Measurements from ENCODE around the gene LOXL1. TPM values are rescaled to one million over a fixed set of nuclear protein-coding genes. Genes with fewer than 3 reads are reported as not detected.

Gene LOXL1
- total and polyA plus RNA-seq, 2 of the 13 experiments (the other 11 are each of a cell fraction or from before 2014, with no cell fraction given) = 0.51 to 1.3 TPM

GRCh38 chr15:73889053-73889761 lies 37.1 kb upstream of the LOXL1 start (continued):
- no peak for TF ChIP-seq FOXA3 (CRISPR knock-in tag; IDR thresholded peaks at IDR 0.05)

DNA sequence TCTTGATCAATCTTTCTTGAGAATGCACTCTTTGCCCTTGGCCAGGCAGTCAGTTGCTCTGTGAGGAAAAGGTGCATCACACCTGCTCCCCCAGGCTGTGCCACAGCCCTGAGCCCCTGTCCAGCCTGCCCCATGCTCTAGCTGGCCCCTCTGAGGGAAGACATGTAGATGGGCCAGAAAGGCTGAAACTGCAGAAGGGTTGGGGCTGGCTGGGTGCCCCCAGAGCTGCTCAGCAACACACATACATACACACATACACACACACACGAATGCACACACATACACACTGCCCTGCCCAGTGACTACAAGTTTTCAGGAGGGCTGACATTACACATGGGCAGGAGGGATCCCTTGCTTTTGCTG lies 36.5 kb upstream of the LOXL1 start:
- no peak for DNase-seq (ENCODE audit: low spot score)
- no peak overlapping the region for H3K4me2 ChIP-seq (ENCODE audit: low read depth, low read length)
- ChIA-PET CTCF (ENCODE audit: low intra/inter-chr PET ratio, low total read pairs) (no interaction called here), POLR2A (no interaction called here)
- H3K4me3 ChIP-seq (replicated peaks in 1 of 3; ENCODE audit: insufficient read depth in 1 of 3, low read depth in 2 of 3, low read length in 3 of 3) = no peak overlapping the region
- H3K9ac ChIP-seq (ENCODE audit: insufficient read depth, low read depth, low read length) = no peak overlapping the region
- no peaks in the 10 kb centered on the region for H3K9me3 ChIP-seq (ENCODE audit: low read length)
- no peaks in the 10 kb centered on the region for H3K36me3 ChIP-seq (replicated peaks in 1 of 2; ENCODE audit: control insufficient read depth in 1 of 2, insufficient read depth in 2 of 2, low read length in 2 of 2)
- FAIRE-seq = no peak
- H3K27me3 ChIP-seq (ENCODE audit: control insufficient read depth in 1 of 2, insufficient read depth in 2 of 2, low read length in 2 of 2) = peaks cover 0 to 1% of the 10 kb centered on the region in 2 experiments; a peak in 1 of 5 replicates
- no TSS peak for BruUV-seq (replicated peaks)
- intact Hi-C loops (cut with micrococcal nuclease; ENCODE audit: unreplicated experiment) (no loop called here), in situ Hi-C loops (cut with HindIII; ENCODE audit: extremely low pct_ligation_motif_present, low pct_unique_long_range_greater_than_20kb) (no loop called here)
- TF ChIP-seq ONECUT2 (CRISPR knock-in tag; IDR thresholded peaks at IDR 0.05) (no peak), ZNF543 (CRISPR knock-in tag; IDR thresholded peaks at IDR 0.05) (no peak), ZNF709 (CRISPR knock-in tag; IDR thresholded peaks at IDR 0.05) (no peak), NR2F1 (CRISPR knock-in tag; IDR thresholded peaks at IDR 0.05) (no peak), TEF (CRISPR knock-in tag; IDR thresholded peaks at IDR 0.05) (no peak), TFDP1 (CRISPR knock-in tag; IDR thresholded peaks at IDR 0.05; ENCODE audit: borderline replicate concordance) (no peak), RFXANK (CRISPR knock-in tag; IDR thresholded peaks at IDR 0.05) (no peak), ZNF33B (CRISPR knock-in tag; IDR thresholded peaks at IDR 0.05) (no peak), ZNF589 (CRISPR knock-in tag; conservative IDR thresholded peaks at IDR 0.05) (no peak), ZNF367 (CRISPR knock-in tag; IDR thresholded peaks at IDR 0.05; ENCODE audit: borderline replicate concordance) (no peak), MAX (IDR thresholded peaks at IDR 0.05) (no peak), SALL1 (CRISPR knock-in tag; IDR thresholded peaks at IDR 0.05) (no peak), KAT7 (CRISPR knock-in tag; IDR thresholded peaks at IDR 0.05; ENCODE audit: borderline replicate concordance) (no peak), SIX4 (CRISPR knock-in tag; IDR thresholded peaks at IDR 0.05) (no peak), ESRRA (CRISPR knock-in tag; IDR thresholded peaks at IDR 0.05; ENCODE audit: low read depth) (no peak), TARDBP (CRISPR knock-in tag; IDR thresholded peaks at IDR 0.05) (no peak), ZFYVE20 (CRISPR knock-in tag; IDR thresholded peaks at IDR 0.05; ENCODE audit: borderline replicate concordance, low read depth) (no peak)
- TF ChIP-seq, protein P1, sequence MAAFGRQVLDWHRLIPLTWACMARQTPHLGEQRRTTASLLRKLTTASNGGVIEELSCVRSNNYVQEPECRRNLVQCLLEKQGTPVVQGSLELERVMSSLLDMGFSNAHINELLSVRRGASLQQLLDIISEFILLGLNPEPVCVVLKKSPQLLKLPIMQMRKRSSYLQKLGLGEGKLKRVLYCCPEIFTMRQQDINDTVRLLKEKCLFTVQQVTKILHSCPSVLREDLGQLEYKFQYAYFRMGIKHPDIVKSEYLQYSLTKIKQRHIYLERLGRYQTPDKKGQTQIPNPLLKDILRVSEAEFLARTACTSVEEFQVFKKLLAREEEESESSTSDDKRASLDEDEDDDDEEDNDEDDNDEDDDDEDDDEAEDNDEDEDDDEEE (CRISPR knock-in tag; IDR thresholded peaks at IDR 0.05) = no peak
- TF ChIP-seq, protein P2, sequence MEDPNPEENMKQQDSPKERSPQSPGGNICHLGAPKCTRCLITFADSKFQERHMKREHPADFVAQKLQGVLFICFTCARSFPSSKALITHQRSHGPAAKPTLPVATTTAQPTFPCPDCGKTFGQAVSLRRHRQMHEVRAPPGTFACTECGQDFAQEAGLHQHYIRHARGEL (CRISPR knock-in tag; IDR thresholded peaks at IDR 0.05) = no peak
- no peak overlapping the region for H3K27ac ChIP-seq (ENCODE audit: extremely low read length, insufficient read depth, low read length)
- no peaks in the 10 kb centered on the region for H3K4me1 ChIP-seq (ENCODE audit: insufficient read depth, low read length)
- no peak overlapping the region for H2AFZ ChIP-seq (ENCODE audit: low read length)
- WGBS (ENCODE audit: low lambda C conversion rate) = 0% methylated on average over 1 of the region's 1 CpG
- ATAC-seq = no peak
- no peaks in the 10 kb centered on the region for H4K20me1 ChIP-seq (ENCODE audit: insufficient read depth, low read length)
- H3K79me2 ChIP-seq (ENCODE audit: insufficient read depth, low read length) = no peaks in the 10 kb centered on the region
